Subcutaneous adipose tissue (tissue), 4 donors: ENCODE measurements around the gene COL28A1. TPM values are rescaled to one million over a fixed set of nuclear protein-coding genes. Genes with fewer than 3 reads are reported as not detected.

Experiments used
- total RNA-seq, 4 donors: library from RNA; depleted of rRNA; stranded (reverse); fragments of >200 nt; gene quantifications; one replicate each; pipeline ENCODE4 v1.1.0, GENCODE V29; 2016
- TF ChIP-seq, protein P1 (sequence below): fragments of 450-650 bp; IDR thresholded peaks from one replicate; pipeline ENCODE4 v1.5.1; 2016; ENCODE audit warnings: low read depth, mild to moderate bottlenecking, control low read depth, antibody characterized with exemption, moderate library complexity

The COL28A1 gene
- total RNA-seq, 4 donors from 2014 or later = 0.51 to 3.2 (median 1.8) TPM

- TF ChIP-seq, protein P1, sequence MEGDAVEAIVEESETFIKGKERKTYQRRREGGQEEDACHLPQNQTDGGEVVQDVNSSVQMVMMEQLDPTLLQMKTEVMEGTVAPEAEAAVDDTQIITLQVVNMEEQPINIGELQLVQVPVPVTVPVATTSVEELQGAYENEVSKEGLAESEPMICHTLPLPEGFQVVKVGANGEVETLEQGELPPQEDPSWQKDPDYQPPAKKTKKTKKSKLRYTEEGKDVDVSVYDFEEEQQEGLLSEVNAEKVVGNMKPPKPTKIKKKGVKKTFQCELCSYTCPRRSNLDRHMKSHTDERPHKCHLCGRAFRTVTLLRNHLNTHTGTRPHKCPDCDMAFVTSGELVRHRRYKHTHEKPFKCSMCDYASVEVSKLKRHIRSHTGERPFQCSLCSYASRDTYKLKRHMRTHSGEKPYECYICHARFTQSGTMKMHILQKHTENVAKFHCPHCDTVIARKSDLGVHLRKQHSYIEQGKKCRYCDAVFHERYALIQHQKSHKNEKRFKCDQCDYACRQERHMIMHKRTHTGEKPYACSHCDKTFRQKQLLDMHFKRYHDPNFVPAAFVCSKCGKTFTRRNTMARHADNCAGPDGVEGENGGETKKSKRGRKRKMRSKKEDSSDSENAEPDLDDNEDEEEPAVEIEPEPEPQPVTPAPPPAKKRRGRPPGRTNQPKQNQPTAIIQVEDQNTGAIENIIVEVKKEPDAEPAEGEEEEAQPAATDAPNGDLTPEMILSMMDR = no peak
Observed at GRCh38 chr7:7428806-7429205, 106.9 kb downstream of the COL28A1 start.

- TF ChIP-seq, protein P1 = no peak
Observed at GRCh38 chr7:7427363-7427762, 108.3 kb downstream of the COL28A1 start.

DNA sequence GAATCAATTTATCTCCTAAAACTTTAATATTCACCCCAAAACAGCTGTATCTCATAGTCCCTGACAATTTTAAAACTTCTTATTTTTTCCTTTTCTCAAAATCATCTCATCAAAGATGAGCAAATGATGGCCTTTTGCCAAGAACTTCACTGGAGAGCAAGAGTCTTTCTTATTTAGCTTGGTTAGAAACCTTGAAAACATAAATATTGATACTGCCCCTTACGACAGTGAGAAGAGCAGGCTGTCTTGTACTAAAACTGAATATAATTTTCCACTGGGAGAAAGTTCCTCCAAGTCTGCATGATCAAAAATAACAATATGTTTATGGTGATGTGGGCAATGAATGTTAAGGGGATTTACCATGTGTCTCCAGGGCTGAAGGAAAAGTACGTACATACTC lies 109.0 kb downstream of the COL28A1 start:
- TF ChIP-seq, protein P1 = no peak

GRCh38 chr7:7425321-7425720 lies 110.4 kb downstream of the COL28A1 start:
- TF ChIP-seq, protein P1 = no peak

GRCh38 chr7:7424151-7424873 lies 111.4 kb downstream of the COL28A1 start:
- TF ChIP-seq, protein P1 = no peak

GRCh38 chr7:7422641-7423040 lies 113.0 kb downstream of the COL28A1 start:
- TF ChIP-seq, protein P1 = no peak

GRCh38 chr7:7421826-7422225 lies 113.8 kb downstream of the COL28A1 start:
- TF ChIP-seq, protein P1 = no peak
